C4-2B (cell line): ENCODE data around the gene PRICKLE3.

Experiments
- ZFX ChIP-seq: fragments of 450-650 bp; IDR thresholded peaks from 2 replicates; pipeline ENCODE4 v1.6.1; 2017
- TF ChIP-seq, protein P1 (sequence below): fragments of 450-650 bp; conservative IDR thresholded peaks from 2 replicates; pipeline ENCODE4 v1.5.1; 2017; ENCODE audit warnings: mild to moderate bottlenecking

DNA sequence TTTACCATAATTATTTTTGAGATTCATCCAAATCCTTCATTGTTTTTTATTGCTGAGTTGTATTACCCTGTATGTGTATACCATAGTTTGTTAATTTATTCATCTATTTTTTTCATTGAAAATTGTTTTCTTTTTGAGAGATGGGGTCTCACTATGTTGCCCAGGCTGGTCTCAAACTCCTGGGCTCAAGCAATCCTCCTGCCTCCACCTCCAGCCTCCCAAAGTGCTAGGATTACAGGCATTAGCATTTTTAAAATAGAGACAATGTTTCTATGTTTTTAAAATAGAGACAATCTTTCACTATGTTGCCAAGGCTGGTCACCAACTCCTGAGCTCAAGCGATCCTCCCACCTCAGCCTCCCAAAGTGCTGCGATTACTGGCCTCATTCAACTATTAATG, 25.3 kb downstream of the PRICKLE3 start:
- TF ChIP-seq, protein P1, sequence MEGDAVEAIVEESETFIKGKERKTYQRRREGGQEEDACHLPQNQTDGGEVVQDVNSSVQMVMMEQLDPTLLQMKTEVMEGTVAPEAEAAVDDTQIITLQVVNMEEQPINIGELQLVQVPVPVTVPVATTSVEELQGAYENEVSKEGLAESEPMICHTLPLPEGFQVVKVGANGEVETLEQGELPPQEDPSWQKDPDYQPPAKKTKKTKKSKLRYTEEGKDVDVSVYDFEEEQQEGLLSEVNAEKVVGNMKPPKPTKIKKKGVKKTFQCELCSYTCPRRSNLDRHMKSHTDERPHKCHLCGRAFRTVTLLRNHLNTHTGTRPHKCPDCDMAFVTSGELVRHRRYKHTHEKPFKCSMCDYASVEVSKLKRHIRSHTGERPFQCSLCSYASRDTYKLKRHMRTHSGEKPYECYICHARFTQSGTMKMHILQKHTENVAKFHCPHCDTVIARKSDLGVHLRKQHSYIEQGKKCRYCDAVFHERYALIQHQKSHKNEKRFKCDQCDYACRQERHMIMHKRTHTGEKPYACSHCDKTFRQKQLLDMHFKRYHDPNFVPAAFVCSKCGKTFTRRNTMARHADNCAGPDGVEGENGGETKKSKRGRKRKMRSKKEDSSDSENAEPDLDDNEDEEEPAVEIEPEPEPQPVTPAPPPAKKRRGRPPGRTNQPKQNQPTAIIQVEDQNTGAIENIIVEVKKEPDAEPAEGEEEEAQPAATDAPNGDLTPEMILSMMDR, result no peak
- TF ChIP-seq ZFX, result no peak
